ENCODE results near the gene CBX3.
"Not testable (repeated sequence)": the region's sequence is repeated elsewhere in the genome, so short reads cannot be mapped to it uniquely, and the experiment has no call there.

- not testable (repeated sequence) for TF ChIP-seq POLR2A, CTCF (IDR thresholded peaks at IDR 0.05)
Measured at GRCh38 chr7:26175903-26176302, 25.6 kb upstream of the CBX3 start.

Measured in thyroid gland (tissue), 4 donors.